A549 treated with AZD9567 at 1 μM for 4 hours (cell line): ENCODE data around the gene CCDC27. TPM values are rescaled to one million over a fixed set of nuclear protein-coding genes. Genes with fewer than 3 reads are reported as not detected.

Experiments
- total RNA-seq: library from RNA; stranded (reverse); fragments of 200-300 nt; extraction: Qiagen RNA extraction; gene quantifications from 5 replicates; pipeline ENCODE4 v1.2.3, GENCODE V29; 2022; ENCODE audit not compliant: insufficient read depth

Gene CCDC27
- total RNA-seq = not detected in 5 replicates

DNA sequence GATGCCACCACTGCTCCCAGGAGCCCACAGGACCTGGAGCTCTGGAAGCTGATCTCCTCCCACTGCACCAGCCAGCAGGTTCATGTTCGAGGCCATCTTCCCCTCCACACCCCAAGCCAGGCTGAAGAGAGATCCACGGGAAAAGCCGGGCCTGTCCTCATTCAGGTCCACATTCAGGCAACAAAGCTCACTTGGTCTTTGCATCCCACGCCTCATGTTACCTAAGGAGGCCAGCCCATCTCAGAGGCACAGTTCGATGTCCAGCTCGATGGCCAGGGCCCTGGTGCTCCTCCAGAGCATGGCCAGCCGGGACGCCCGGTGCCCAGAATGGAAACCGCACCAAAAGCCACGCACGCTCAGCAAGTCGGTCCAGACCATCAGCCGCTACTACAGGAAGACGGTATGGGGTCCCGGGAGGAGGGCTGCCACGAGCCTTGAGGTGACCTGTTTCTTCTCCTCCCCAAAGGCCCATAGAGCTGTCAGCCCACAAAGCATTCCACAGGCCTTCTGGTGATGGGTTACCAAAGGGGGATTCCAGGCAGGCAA is at the start of gene CCDC27:
Gene CCDC27 (plus strand): TSS at position 51 of the 546 bp plus-strand sequence. CDS start 32 bp downstream, at position 83.

DNA sequence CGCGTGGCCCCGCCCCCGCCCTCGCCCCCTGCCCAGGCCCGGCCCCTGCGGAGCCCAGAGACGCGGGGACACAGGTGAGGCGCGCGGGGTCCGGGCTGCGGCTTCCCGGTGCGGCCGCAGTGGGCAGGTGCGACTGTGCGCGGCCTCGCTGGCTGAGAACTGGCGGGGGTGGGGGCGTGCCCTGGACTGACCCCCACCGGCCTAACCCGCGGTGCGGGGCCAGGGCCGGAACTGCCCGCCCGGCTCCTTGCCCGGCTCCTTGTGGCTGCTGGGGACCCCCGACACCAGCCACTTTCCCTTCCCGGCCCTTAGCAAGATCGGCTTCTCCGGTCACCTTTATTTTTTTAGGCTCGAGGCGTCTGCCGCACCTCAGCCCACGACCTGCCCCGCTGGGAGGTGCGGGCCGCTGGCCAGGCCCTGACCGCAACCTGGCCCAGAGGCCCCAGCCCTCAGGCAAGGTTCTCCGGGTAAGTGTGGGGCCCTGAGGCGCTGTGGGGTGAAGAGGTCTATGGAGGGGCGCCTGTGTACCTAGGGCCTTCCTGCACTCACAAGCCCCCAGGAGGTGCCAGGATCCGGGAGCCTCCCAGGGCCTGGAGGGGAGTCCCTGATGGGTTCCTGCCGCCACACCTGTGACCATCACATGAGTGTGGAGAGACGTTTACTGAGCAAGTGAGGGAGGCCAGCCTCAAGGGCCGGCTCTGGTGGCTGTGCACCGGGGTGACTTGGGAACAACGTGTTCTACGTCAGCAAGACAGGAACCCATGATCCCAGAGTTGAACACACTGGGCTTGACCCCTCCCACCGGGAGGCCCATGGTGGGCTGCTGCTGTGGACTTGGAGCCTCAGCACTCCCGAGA is 20.7 kb downstream of the CCDC27 start, which contains the start of gene SMIM1:
Gene SMIM1 (plus strand): TSS at position 35 of the 857 bp plus-strand sequence. CDS start 2,625 bp downstream, outside the sequence.

DNA sequence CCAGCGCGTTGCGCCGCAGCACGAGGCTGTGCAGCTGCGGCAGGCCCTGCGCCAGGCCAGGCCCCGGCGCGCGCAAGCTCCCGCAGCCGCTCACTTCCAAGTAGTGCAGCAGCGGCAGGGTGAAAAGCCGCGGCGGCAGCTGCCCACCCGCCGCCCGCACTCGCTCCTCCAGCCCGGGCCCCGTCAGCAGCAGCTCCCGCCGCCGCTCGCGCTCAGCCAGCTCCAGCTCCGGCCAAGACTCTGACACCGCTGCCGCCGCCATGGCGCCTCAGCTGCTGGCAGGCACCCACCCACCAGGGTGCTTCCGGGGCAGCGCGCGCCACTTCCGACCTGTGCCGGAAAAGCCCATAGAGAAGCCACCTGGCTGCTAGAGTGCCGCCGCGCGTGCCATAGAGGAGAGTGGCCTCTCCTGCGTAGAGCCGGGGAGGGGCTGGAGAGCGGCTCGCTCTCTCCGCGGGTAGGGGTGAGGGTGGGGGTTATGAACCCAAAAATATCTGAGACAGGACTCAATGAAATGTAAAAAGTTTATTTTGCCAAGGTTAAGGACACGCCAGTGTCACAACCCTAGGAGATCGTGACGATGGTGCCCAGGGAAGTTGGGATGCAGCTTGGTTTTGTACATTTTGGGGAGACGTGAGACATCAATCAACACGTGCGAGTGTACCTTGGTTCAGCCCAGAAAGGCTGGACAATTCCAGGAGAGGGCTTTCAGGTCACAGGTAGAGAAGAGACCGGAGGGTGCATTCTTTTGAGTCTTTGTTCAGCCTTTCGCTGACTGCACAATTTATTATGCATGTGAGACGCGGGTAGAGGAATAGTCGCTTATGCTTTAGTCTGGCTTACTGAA is 44.2 kb downstream of the CCDC27 start, which contains the start of gene LRRC47:
Gene LRRC47 (minus strand): TSS at position 284 of the 847 bp plus-strand sequence. CDS start 22 bp downstream, at position 262.

Other genes with a start within 250 kb of the CCDC27 start
- 6.3 to 12.9 TPM (median 10.4 TPM) in 5 replicates for gene MEGF6, start 140.9 kb upstream of the CCDC27 start, total RNA-seq
- gene TPRG1L, start 127.4 kb upstream of the CCDC27 start, total RNA-seq = 28.1 to 31.3 TPM (median 29.8 TPM) in 5 replicates
- 16.5 to 21.6 TPM (median 19.5 TPM) in 5 replicates for gene WRAP73, start 102.3 kb upstream of the CCDC27 start, total RNA-seq
- gene TP73, start 99.9 kb upstream of the CCDC27 start, total RNA-seq = 0.47 to 2.7 TPM (median 0.61 TPM) in 5 replicates
- gene SMIM1, start 20.3 kb downstream of the CCDC27 start, total RNA-seq = 1.0 to 2.2 TPM (median 1.5 TPM) in 4 of 5 replicates, not detected in the other
- gene LRRC47, start 44.0 kb downstream of the CCDC27 start, total RNA-seq = 24.4 to 35.7 TPM (median 34.6 TPM) in 5 replicates
- 17.0 to 22.1 TPM (median 19.8 TPM) in 5 replicates for gene CEP104, start 104.8 kb downstream of the CCDC27 start, total RNA-seq
- 1.8 to 4.1 TPM (median 2.8 TPM) in 5 replicates for gene DFFB, start 105.0 kb downstream of the CCDC27 start, total RNA-seq
- 23.8 to 26.7 TPM (median 25.6 TPM) in 5 replicates for gene C1orf174, start 147.8 kb downstream of the CCDC27 start, total RNA-seq